Stromal cell of bone marrow (primary cell): ENCODE measurements around the gene CMSS1.
A peak's percentile ranks its signal among the peaks of the same experiment; 100 is the strongest.

Source experiments
- DNase-seq: peaks from one replicate; pipeline ENCODE4 v3.0.0-alpha.2; 2012; ENCODE audit warnings: low read depth

CMSS1 gene

DNA sequence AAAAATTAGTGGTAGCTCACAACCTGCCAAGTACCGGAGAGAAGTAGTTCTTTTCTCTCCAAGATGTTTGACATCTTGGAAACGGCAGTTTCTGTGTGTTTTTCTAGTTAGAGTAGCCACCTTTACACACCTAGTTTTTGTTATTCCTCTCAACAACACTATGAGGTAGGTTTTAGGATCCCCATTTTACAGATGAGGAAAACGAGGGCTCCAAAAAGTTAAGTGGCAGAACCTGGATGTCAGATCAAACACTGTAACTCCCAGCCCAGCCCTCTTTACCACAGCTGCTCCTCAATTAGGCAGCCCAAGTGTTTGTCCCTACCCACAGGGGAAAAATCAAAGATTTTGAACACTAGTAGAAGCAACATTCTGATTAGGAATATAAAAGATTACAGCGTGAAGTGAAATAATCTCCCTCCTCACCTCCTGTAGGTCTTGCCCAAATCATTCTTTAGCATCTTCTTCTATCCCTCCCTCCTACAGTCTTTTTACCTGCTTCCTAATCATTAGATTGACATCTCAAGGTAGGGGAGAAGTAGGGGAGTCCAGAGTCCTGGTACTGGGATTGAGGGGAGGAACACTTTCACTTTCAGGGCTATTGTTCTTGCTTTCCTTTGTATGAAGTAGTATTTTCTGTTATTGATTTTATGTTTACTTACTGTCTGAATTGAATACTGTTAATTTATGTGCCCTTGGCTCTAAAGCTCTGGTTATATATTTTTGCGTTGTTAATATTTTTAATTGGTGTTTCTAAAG is 142.6 kb downstream of the CMSS1 start:
- DNase-seq = no peak

DNA sequence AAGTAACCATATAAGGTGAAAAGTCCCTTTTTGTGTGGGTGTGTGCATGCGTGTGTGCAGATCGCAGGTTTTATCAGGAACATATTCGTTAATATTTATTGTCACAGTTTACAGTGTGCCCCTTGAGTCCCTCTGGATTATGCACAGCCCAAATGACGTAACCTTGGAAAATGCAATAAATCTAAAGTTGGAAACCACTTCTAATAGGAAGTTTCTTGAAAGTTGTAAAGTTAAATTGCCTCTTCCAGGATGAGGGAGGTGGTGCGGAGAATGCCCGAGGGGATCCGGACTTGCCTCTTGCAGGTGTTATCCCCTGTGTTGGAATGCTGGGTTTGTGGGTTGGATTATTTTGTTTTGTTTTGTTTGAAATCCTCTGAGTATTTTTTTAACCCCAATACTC is 143.3 kb downstream of the CMSS1 start:
- no peak for DNase-seq

DNA sequence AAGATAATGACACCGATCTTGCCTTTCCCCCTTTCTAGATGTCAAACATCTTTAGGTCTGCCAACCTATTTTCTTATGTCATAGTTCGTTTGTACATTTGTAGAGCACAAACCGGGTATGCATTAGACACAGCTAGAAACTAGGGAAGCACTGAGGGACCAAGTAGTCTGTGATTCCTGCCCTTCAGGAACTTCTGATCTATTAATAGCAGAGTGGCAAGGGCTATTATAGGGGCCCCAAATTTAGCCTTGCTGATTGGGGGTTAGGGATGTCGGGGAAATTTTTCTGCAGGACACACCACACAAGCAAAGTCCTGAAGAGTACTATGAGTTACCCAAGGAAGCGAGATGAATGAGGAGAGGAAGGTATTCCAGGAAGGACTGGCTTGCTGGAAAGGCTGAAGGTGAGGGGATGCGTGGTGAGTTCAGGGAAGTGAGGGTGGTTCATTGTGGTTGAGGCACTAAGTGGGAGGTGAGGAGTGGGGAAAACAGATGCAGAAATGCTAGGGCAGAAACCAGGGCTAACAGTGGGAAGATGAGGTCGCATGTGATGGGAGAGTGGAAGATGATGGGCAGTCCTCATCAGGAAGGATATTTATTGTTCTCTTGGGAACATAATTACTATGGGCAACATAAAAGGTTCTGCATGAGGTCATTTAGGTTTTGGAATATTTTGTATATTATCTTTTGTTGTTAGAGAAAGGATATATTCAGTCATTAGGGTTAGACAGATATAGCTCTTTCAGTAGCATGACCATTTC is 144.3 kb downstream of the CMSS1 start:
- no peak for DNase-seq

DNA sequence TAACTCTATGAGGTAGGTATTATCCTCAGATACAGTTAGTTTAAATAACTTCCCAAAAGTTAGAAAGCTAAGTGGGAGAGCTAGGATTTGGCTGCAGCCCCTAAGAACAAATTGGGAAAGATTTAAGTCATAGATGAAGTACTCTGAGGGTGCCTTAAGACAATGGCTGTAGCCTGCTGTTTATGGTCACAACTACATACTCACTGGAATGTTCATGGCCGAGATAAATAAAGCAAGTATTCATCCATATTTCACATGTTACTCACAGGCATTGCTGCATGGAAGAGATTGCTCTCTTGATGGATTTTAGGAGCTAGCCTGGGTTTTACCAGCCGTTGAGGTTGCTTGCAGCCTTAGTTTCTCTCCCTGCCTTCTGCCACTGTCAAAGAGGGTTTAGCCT is 145.0 kb downstream of the CMSS1 start:
- DNase-seq = peak; percentile 40

DNA sequence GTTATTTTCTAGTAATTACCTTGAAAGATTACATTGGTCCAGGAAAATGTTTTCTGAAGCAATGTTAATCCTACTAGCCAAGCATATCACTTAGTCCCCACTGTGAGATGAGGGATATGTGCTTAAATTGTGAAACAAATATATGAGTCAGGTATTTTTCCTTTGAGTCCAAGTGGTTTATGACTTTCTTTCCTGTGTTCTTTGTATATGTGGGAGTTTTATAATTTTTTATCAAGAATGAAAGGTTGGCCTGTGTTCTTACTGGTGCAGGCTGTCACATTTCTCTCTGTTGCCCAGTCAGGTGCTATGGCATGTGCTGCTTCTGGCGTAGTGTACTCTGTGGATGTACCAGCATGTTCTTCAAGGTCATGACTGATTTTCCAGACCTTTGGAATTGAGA is 147.4 kb downstream of the CMSS1 start:
- DNase-seq = peak; percentile 45

DNA sequence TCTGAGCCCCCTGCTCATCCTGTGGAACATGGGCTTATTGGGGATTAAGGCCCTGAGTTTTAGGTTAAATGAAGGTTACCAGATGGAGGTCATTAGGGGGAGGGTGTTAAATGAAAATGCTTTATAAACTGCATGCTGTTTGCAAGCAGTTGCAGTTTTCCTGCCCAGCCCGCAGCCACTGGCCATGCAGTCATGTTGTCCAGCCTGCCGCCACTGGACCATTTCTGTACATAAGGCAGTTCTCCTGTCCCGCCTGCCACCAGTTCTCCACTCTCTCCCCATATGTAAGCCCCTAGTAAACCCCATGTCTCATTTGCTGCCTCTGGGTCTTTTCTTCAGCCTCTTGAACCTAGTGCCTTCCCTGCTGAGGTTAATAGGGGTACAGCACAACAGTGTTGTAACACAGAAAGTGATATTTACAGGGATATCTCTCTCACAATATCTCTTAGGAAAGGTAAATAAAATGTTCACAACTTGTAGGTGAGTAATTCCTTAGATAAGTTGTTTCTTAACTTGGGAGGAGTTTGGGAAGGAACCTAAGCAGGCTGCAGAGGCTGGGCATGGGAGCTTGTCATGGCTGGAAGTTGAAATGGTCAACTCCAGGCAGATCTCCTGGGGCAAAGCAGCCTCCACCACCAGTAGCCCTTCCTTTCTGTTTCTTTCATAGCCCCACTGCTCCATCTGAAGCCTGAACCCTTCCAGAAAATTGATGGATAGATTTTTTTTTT is 148.2 kb downstream of the CMSS1 start:
- DNase-seq = no peak

DNA sequence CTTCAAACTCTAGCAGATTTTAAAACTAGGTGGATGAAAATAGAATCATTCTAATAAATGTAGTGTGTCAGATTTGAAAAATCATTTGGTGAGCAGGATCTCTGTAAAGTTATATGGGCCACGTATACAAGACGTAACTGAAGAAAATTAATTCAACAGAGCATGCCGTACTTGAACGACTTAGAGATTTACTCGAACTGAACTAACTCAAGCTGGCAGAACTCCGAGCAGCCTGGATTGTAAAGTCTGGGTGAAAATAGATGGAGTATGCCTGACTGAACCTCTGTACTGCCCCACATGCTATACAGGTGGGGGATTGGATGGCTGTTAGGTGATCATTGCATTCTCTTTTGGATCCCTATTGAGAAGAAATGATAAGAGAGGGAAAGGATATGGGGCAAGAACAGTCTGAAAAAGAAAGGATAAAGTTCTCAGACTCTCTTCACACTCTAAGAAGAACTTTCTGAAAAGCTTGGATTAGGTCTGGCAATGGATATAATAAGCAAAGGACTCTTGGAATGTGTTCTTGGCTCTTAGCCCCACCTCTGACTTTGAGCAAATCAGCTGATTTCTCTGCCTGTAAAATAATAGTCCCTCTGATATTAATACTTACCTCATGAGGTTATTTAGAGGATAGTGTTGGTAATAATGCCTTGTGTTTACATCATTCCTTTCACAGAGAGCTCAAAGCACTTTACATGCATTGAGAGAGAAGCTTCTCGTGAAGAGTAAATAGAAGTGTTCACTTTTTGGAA is 149.2 kb downstream of the CMSS1 start:
- peak; percentile 53 for DNase-seq

DNA sequence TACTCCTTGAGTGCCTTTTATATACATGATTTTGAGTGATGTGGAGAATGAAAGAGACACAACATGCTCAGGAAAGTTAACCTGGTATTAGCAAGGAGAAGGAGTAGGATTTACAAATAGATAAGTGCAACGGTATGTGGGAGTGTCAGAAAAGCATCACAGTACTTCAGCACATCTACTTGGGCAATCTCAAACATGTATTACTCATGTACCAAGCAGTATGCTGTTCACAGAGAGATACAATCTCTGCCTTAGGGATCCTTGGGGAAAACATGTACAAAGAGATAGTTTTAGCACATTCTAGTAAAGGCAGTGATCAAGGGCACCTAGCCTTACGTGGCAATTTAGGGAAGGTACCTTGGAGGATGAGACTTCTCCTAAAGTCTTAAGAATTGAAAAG is 150.1 kb downstream of the CMSS1 start:
- no peak for DNase-seq

DNA sequence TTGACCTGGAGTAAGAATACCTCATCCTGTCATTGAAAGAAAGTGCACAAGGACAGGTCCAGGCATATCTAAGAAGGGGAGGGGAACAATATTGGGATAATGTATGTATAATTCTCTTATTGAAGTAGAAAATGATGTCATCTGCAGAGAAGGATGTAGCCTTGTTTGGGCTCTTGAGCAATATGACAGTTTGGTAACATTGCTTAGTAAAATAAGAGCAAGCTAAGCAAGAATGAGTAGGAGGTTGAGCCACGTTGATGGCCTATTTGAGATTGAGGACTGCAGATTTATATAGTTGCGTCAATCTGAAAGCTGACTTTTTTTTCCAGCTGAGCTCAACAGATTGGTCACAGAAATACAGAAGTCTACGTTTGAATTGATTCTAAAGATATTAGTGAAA is 151.5 kb downstream of the CMSS1 start:
- DNase-seq = no peak

DNA sequence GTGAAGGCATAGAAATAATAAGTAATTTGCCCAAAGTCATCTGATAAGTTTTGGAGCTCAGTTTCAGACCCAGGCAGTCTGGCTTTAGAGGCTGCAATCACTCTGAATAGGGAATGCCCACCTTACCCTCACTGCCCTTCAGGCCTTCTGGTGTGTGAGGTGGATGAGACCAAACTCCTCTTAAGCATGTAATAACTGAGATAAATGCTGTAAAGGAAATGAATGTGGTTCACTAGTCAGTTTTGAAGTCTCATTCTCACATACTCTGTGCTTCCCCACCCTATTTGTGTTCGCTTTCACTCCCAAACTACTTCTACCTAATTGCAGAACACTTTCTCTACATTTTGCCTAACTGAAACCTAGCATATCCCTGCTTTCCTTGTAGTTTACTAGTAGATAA is 152.5 kb downstream of the CMSS1 start:
- DNase-seq = no peak

DNA sequence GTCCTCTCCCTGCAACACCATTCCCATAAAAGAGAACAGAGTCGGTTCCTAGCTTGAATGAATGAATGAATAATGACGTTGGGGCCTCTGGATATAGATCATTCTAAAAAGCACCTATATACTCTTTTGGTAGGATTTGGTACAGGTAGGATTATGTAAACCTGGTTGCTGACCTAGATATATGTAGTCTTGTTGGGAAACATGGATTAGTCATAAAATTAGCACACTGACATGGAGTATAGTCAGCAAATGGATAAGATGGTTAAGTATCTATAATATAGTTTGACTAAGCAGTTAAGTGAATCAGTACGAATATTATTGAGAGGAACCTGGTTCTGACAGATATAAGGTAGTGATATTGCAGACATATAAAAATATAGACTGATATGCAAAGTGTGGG is 154.1 kb downstream of the CMSS1 start:
- DNase-seq = no peak

DNA sequence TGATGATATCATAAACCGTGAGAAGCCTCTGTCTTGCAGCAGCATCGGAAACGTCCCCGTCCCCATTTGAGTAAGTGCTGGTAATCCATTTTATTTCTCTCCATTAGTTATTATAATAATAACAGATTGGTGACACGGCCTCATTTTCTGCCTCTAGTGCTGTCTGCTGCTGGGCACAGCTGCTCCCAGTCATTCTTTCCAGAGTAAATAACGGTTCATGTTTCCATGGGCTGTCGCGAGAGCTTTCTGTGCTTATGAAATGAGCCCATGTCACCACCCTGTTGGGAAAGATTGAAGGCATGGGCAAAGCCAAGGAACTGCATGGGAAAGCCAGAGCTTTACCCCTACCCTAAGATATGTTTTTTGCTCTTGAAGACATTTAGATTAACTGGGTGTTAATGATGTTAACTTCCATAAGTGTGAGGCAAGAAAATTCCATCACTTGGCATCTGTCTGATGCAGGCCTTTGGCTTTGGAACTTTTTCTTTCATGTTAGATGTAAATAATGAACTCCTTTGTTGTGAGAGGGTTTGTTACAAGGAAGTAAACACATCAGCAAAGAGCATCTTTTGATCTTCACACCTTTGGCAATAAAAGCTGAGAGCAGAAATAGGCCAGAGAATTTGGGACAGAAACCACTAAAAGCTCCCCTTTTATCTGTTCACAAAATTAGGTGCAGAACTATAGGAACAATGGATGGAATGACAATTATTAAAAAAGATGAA is 154.9 kb downstream of the CMSS1 start:
- DNase-seq = peak; percentile 10

DNA sequence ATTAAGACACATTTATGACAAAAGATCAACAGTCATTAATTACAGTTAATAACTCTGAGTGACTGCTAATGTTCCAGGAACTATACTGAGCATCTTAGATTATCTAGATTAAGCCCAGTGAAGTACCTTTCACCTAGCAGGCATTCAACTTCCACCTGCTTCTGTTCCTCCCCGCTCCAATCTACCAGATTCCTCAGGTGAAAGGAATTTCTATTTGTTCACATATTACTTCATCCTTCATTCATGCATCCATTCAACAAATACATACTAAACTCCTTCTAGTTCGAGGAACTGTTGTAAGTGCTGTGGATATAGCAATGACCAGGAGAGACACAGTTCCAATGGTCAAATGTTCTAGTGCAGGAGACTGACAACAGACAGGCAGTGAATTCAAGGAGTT is 157.3 kb downstream of the CMSS1 start:
- DNase-seq = no peak

DNA sequence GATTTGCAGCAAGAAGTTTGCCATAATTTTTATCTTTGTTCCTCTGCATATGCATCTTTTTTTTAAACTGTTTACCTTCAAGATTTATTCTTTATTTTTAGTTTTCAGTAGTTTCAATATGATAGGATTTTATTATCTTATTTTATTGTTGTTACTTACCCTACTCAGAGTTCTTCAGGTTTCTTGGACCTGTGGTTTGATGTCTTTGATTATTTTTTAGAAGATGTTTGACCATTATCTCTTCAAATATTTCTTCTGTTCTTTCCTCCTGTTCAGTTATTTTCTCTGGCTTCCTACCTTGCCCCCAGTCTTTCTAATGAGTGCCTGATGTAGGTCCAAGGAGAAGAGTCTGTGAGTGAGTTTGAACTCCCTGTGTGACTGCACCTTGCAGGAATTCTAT is 158.9 kb downstream of the CMSS1 start:
- DNase-seq = no peak

DNA sequence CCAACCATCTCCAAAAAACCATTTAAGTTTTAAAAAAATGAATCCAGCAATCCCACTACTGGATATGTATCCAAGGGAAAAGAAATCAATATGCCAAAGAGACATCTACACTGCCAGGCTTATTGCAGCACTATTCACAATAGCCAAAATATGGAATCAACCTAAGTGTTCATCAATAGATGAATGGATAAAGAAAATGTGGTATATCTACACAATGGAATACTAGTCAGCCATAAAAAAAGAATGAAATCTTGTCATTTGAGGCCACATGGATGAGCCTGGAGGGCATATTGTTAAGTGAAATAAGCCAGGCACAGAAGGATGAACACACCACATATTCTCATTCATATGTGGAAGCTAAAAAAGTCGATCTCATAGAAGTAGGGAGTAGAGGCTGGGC is 160.6 kb downstream of the CMSS1 start:
- no peak for DNase-seq

DNA sequence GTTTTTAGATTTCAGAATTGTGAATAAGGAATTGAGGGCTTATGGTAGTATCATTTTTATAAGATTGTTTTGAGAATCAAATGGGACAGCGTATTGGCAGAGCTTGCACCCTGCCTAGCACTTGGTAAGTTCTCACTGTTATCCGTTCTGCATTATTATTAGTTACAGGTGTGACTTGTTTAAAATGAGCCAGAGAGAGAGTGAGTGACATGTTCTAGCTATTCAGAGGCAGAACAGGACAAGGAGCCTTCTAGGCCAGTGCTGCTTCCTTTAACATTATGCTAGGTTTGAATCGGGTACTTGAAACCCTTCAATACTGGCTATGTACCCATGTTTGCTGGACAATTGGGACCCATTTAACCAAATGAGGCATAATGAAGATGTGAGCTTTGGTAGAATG is 162.9 kb downstream of the CMSS1 start:
- DNase-seq = no peak

DNA sequence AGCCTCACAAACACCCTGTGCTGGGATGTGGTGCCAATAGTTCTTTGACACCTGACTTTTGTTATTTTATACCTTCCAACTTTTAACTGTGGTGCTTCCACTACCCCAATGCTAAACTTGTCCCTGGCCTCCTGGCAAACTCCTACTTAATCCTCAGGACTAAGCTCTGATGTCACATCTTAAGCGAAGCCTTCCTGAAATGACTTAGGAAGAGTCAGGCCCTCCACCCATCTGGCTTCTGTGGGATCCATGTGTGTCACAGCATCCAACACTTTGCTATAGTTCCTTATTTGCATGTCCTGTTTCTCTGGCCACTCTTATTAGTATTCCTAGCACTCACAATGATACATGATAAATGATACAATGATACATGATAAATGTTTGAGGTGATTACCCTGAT is 163.5 kb downstream of the CMSS1 start:
- DNase-seq = no peak

DNA sequence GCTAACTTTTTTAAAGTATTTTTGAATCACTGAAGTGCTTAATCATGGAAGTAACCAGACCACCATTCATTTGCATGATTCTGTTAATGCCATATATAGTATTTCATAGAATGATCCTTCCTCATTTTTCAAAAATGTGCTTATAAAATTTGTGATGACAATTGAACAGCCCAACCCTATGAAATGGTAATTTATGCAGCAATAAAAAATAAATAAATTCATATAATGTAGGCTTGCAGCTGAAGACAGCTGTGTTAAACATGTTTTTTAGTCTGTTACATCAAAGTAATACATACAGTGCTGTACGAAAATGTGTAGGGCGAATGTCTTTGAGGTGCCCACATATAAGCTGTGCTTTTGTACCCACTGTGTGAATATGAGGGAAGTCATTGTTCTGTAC is 165.0 kb downstream of the CMSS1 start:
- no peak for DNase-seq

DNA sequence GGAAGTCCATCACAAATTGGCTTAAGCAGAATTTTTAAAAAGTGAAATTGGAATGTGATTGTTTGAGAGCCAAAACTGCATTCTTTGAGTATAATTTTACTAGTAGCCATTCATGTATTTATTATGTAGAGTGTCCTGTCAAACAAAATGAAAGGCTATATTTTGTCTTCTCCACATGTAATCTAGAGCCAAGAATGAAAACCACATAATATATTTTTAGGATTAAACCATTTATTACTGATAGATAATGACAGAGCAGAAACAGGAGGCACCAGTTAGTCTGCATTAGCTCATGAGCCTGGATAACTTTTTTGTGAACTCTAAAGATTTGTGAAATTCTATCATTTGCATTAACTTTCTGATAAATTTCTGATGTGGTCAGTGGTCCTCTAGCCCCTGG is 166.5 kb downstream of the CMSS1 start:
- DNase-seq = no peak

DNA sequence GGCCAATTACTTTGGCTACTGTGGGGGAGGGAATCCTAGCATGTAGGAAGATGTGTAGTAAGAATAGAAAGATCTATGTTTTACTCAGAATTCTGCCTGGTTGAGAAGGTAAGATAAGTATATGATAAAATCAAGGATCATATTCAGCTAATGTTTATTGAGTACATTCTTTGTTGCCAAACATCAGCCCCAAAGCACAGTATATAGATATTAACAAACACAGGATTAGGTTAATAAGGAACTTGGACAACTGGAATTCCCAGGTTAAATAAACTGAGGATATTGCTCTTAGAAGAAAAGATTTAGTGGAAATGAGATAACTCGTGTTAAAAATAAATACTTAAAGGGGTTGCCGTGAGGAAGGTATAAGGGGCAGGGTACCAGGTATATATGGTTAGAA is 167.0 kb downstream of the CMSS1 start:
- DNase-seq = no peak

DNA sequence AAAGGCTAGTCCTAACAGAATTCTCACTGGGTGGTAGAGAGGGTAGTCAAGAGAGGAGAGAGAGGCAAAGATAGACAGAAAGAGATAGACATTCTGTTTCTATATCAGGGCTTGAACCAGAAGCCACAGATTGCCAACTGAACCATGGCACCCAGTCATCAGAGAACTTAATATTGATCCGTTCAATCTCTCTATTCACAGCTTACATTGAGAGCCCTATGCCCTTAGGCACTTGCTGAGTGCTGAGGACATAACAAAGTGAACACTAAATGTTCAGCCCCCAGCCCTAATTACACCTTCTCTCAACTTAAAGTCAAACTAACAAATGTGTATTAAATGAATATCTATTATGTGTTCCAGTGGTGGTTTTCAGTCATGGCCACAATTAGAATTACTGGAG is 172.5 kb downstream of the CMSS1 start:
- no peak for DNase-seq

DNA sequence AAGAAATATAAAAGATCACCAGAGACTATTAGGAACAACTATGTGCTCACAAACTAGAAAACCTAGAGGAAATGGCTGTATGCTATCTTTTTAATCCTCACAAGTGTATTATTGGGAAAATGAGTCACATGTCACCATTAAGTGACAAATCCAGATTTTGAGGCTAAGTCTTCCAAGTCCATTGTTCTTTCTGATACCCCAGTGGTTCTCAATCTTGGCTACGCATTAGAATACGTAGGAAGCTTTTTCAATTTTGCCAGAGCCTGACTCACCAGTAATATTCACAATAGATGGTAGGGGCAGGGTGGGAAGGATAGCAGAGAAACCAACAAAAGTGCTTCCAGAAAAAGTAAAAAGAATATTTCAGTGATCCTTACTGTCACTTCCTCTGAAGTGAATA is 179.6 kb downstream of the CMSS1 start:
- no peak for DNase-seq
